Left ventricle myocardium inferior (tissue), 1 donor: ENCODE measurements around the gene AMBP. TPM values are rescaled to one million over a fixed set of nuclear protein-coding genes. Genes with fewer than 3 reads are reported as not detected.
A peak's percentile ranks its signal among the peaks of the same experiment; 100 is the strongest.

ENCODE experiments used
- DNase-seq: peaks from one replicate; pipeline ENCODE4 v3.0.0-alpha.2; 2020
- H3K27ac ChIP-seq: fragments of 200-600 bp; replicated peaks from 2 replicates; pipeline ENCODE4 v1.8.0; 2021
- H3K27me3 ChIP-seq: fragments of 200-600 bp; 2 replicates; pipeline ENCODE4 v1.8.0; 2021; ENCODE audit warnings: low read depth
- H3K36me3 ChIP-seq: fragments of 200-600 bp; 2 replicates; pipeline ENCODE4 v1.8.0; 2021
- H3K4me1 ChIP-seq: fragments of 200-600 bp; 2 replicates; pipeline ENCODE4 v1.8.0; 2021
- H3K4me3 ChIP-seq: fragments of 200-600 bp; 2 replicates; pipeline ENCODE4 v1.8.0; 2021; ENCODE audit warnings: mild to moderate bottlenecking, moderate library complexity
- H3K9me3 ChIP-seq: fragments of 200-600 bp; replicated peaks from 2 replicates; pipeline ENCODE4 v1.8.0; 2021
- CTCF ChIP-seq: fragments of 200-600 bp; IDR thresholded peaks from 2 replicates; pipeline ENCODE4 v1.8.0; 2021; ENCODE audit warnings: antibody characterized with exemption, mild to moderate bottlenecking, borderline replicate concordance
- intact Hi-C: fragments of 100-400 bp; cut with micrococcal nuclease; formaldehyde crosslinking; loops from one replicate; pipeline ENCODE4 v1.11.0; 2022
- total RNA-seq: library from RNA; stranded (reverse); fragmentation: NEBNext Ultra II Directional; extraction: Animal tissue kit (Norgen Biotek cat#: 25700); gene quantifications from one replicate; pipeline ENCODE4 v1.2.1, GENCODE V29; 2021
- donor health status: DM: no; HTN: yes; CAD: no; lungs with severe emphysema.

The AMBP gene
- total RNA-seq, 1 donor from 2014 or later, result not detected

DNA sequence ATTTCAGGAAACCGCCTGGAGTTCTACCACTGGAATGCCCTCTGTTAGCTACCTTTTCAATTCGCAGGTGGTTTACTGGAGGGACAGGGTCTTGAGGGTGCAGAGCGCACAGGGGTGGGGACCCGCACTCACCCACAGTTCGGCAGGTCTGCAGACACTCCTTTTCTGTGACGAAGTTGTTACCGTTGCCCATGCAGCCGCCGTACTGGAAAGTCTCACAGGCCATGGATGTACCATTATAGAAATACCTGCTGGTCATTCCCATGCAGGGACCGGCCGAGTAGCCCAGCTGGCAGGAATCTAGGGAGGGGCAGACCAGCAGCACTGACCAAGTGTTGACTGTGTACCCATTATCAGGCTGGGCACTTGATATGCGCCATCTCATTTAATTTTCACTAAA, 16.8 kb downstream of the AMBP start:
- H3K27me3 ChIP-seq, result peaks cover 44% of the 10 kb centered on the region
- peaks cover 17% of the 10 kb centered on the region for H3K4me1 ChIP-seq
- no peak for TF ChIP-seq CTCF
- no peak overlapping the region for H3K4me3 ChIP-seq
- no peak for DNase-seq
- H3K9me3 ChIP-seq, result no peaks in the 10 kb centered on the region
- intact Hi-C loops, result no loop called here
- no peaks in the 10 kb centered on the region for H3K36me3 ChIP-seq
- no peak overlapping the region for H3K27ac ChIP-seq

- Histone ChIP-seq H3K4me3 (no peak overlapping the region), H3K27ac (no peak overlapping the region), H3K9me3 (no peaks in the 10 kb centered on the region), H3K4me1 (peaks cover 17% of the 10 kb centered on the region), H3K27me3 (peaks cover 40% of the 10 kb centered on the region), H3K36me3 (no peaks in the 10 kb centered on the region)
- TF ChIP-seq CTCF, result no peak
- DNase-seq, result no peak
- intact Hi-C loops, result no loop called here
These were observed 17.4 kb downstream of the AMBP start for GRCh38 chr9:114060711-114061110.

GRCh38 chr9:114060070-114060469, 18.0 kb downstream of the AMBP start:
- no peak for DNase-seq
- intact Hi-C loops, result no loop called here
- Histone ChIP-seq H3K27me3 (peaks cover 38% of the 10 kb centered on the region), H3K27ac (no peak overlapping the region), H3K4me1 (peaks cover 17% of the 10 kb centered on the region), H3K4me3 (no peak overlapping the region), H3K36me3 (no peaks in the 10 kb centered on the region), H3K9me3 (no peaks in the 10 kb centered on the region)
- no peak for TF ChIP-seq CTCF

DNA sequence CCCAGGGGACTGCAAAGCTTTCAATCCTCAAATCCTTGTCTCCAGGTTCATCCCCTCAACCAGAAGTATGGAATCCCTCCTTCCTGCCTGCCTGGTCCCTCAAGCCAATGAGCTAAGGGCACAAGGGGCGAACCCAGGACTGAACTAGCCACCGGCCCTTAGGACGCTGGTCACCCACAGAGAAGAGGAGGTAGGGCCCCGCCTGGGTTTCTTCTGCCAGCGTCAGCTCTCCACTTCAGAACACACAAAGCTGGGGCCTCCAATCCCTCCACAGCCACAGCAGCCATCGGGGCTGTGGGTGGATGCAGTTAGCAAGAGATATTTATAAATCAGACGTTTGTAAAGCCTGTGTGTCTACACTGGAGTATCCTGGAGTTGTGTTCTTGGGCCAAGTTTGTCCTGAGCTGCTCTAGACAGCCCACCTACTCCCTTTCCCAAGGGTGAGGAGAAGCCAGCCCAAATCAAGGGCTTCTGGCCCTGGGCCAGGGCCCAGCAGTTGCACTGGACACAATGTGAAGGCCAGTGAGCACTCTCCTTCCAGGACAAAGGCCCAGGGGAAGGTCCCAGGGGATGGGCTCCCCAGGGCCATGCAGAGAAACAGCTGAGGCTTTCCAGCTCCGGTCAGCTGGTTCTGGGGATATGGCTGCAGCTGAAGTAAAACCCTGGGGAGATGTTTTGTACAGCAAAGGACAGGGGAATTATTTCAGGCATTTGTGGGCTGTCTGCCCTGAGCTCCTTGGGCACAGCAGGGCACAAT, 18.9 kb downstream of the AMBP start:
- Histone ChIP-seq H3K27me3 (peaks cover 38% of the 10 kb centered on the region), H3K4me3 (no peak overlapping the region), H3K27ac (peak overlapping the region; percentile 40), H3K36me3 (no peaks in the 10 kb centered on the region), H3K9me3 (no peaks in the 10 kb centered on the region), H3K4me1 (peaks cover 17% of the 10 kb centered on the region)
- TF ChIP-seq CTCF, result no peak
- peak; percentile 66 for DNase-seq
- intact Hi-C loops, result no loop called here

- Histone ChIP-seq H3K36me3 (no peaks in the 10 kb centered on the region), H3K27me3 (peaks cover 34% of the 10 kb centered on the region), H3K4me1 (peaks cover 17% of the 10 kb centered on the region), H3K9me3 (no peaks in the 10 kb centered on the region), H3K4me3 (no peak overlapping the region), H3K27ac (peak overlapping the region; percentile 40)
- no peak for DNase-seq
- TF ChIP-seq CTCF, result no peak
- intact Hi-C loops, result no loop called here
These were observed 19.4 kb downstream of the AMBP start for GRCh38 chr9:114058688-114059046.
